Esophagus muscularis mucosa (tissue), 4 donors: ENCODE data around the gene INPP5A. TPM values are rescaled to one million over a fixed set of nuclear protein-coding genes. Genes with fewer than 3 reads are reported as not detected.

Experiments
- DNase-seq: peaks from one replicate; pipeline ENCODE4 v3.0.0-alpha.2; 2017; ENCODE audit errors: extremely low spot score
- H3K27ac ChIP-seq, 4 donors: fragments of 200-600 bp; sonication (generic); replicated peaks in 1 of 4; 1 replicate in 3 of 4; 2 replicates in 1 of 4; pipeline ENCODE4 v1.5.1; 2016 to 2019; ENCODE audit warnings: mild to moderate bottlenecking in 1 of 4
- H3K27me3 ChIP-seq, 4 donors: fragments of 200-600 bp; sonication (generic); one replicate each; pipeline versions ENCODE4 v1.5.1 to v1.6.0; 2016 to 2019
- H3K36me3 ChIP-seq, 4 donors: fragments of 200-600 bp; sonication (generic); one replicate each; pipeline ENCODE4 v1.5.1; 2016 to 2019
- H3K4me1 ChIP-seq, 4 donors: fragments of 200-600 bp; sonication (generic); one replicate each; pipeline ENCODE4 v1.5.1; 2016 to 2019
- H3K4me3 ChIP-seq, 4 donors: fragments of 200-600 bp; sonication (generic); 1 replicate in 2 of 4; 2 replicates in 2 of 4; pipeline ENCODE4 v1.5.1; 2016 to 2019; ENCODE audit warnings: mild to moderate bottlenecking in 4 of 4, moderate library complexity in 1 of 4
- H3K9me3 ChIP-seq, 4 donors: fragments of 200-600 bp; sonication (generic); 1 replicate in 3 of 4; 2 replicates in 1 of 4; pipeline ENCODE4 v1.5.1; 2016 to 2019
- CTCF ChIP-seq, 3 experiments: fragments of 200-600 bp in 2 of 3; fragments of 450-650 bp in 1 of 3; sonication (generic) in 2 of 3; IDR thresholded peaks; one replicate each; pipeline ENCODE4 v1.5.1; 2017 to 2019; ENCODE audit warnings: antibody characterized with exemption in 3 of 3, mild to moderate bottlenecking in 2 of 3, moderate library complexity in 1 of 3
- EP300 ChIP-seq: sonication (generic); formaldehyde crosslinking; IDR thresholded peaks from one replicate; pipeline ENCODE4 v1.6.1; 2017; ENCODE audit warnings: antibody characterized with exemption
- POLR2A ChIP-seq: fragments of 450-650 bp; IDR thresholded peaks from one replicate; pipeline ENCODE4 v1.6.1; 2017; ENCODE audit warnings: antibody characterized with exemption, moderate library complexity, mild to moderate bottlenecking, low read depth
- POLR2AphosphoS5 ChIP-seq, 2 donors: sonication (generic); formaldehyde crosslinking; IDR thresholded peaks; one replicate each; pipeline ENCODE4 v1.6.1; 2017; ENCODE audit warnings: antibody characterized with exemption in 2 of 2
- WGBS: methylation state at CpG from one replicate; pipeline ENCODE4 v1.1.5; 2018; 5-methylcytosine and 5-hydroxymethylcytosine counted together
- intact Hi-C: fragments of 100-400 bp; cut with DNase I; formaldehyde crosslinking; loops from one replicate; pipeline ENCODE4 v1.15.1; 2023
- total RNA-seq, 4 donors: library from RNA; depleted of rRNA; stranded (reverse); fragments of >200 nt; gene quantifications; one replicate each; pipeline versions ENCODE4 v1.1.0 to v1.2.1, GENCODE V29; 2016

The INPP5A gene
- total RNA-seq, 4 donors from 2014 or later, result 234 to 301 (median 245) TPM

GRCh38 chr10:132554991-132555647 lies 17.5 kb downstream of the INPP5A start:
- Histone ChIP-seq H3K4me3 (no peak overlapping the region), H3K9me3 (no peaks in the 10 kb centered on the region), H3K36me3 (peaks cover 0 to 6% (median 0%) of the 10 kb centered on the region in 4 donors), H3K4me1 (peaks cover 38 to 91% (median 89%) of the 10 kb centered on the region in 4 donors), H3K27me3 (no peaks in the 10 kb centered on the region), H3K27ac (peak overlapping the region in 1 of 4 donors; percentile 30)
- no peak for TF ChIP-seq EP300
- WGBS, result 66% methylated on average over 18 of the region's 18 CpGs
- DNase-seq, result no peak
- intact Hi-C loops, result no loop called here

GRCh38 chr10:132555648-132556575 lies 18.3 kb downstream of the INPP5A start:
- Histone ChIP-seq H3K4me1 (peaks cover 36 to 91% (median 88%) of the 10 kb centered on the region in 4 donors), H3K27ac (peak overlapping the region in 1 of 4 donors; percentile 30), H3K4me3 (no peak overlapping the region), H3K9me3 (no peaks in the 10 kb centered on the region), H3K27me3 (no peaks in the 10 kb centered on the region), H3K36me3 (peaks cover 0 to 6% (median 0%) of the 10 kb centered on the region in 4 donors)
- WGBS, result 70% methylated on average over 15 of the region's 22 CpGs
- no peak for TF ChIP-seq CTCF (IDR thresholded peaks at IDR 0.05)
- TF ChIP-seq POLR2AphosphoS5 (IDR thresholded peaks at IDR 0.05), result no peak
- TF ChIP-seq POLR2A, result no peak
- no peak for TF ChIP-seq EP300
- intact Hi-C loops, result no loop called here
- no peak for DNase-seq

- intact Hi-C loops, result no loop called here
- H3K9me3 ChIP-seq, result no peaks in the 10 kb centered on the region
- 79% methylated on average over 15 of the region's 18 CpGs for WGBS
- DNase-seq, result no peak
- peaks cover 26 to 86% (median 83%) of the 10 kb centered on the region in 4 donors for H3K4me1 ChIP-seq
- no peak for TF ChIP-seq EP300
- TF ChIP-seq POLR2A, result no peak
- no peak for TF ChIP-seq POLR2AphosphoS5 (IDR thresholded peaks at IDR 0.05)
- no peak for TF ChIP-seq CTCF (IDR thresholded peaks at IDR 0.05)
- peak overlapping the region in 1 of 4 donors; percentile 3 for H3K27ac ChIP-seq
- no peak overlapping the region for H3K4me3 ChIP-seq
- H3K27me3 ChIP-seq, result no peaks in the 10 kb centered on the region
- peaks cover 0 to 6% (median 0%) of the 10 kb centered on the region in 4 donors for H3K36me3 ChIP-seq
Measured at GRCh38 chr10:132556994-132557441, 19.4 kb downstream of the INPP5A start.

GRCh38 chr10:132557696-132558515 lies 20.3 kb downstream of the INPP5A start:
- Histone ChIP-seq H3K36me3 (peaks cover 0 to 6% (median 0%) of the 10 kb centered on the region in 4 donors), H3K4me1 (peaks cover 26 to 93% (median 90%) of the 10 kb centered on the region in 4 donors), H3K27me3 (no peaks in the 10 kb centered on the region), H3K27ac (peak overlapping the region in 1 of 4 donors; percentile 29), H3K9me3 (no peaks in the 10 kb centered on the region), H3K4me3 (no peak overlapping the region)
- WGBS, result 77% methylated on average over 19 of the region's 33 CpGs
- TF ChIP-seq CTCF (IDR thresholded peaks at IDR 0.05) (no peak), EP300 (no peak), POLR2A (no peak), POLR2AphosphoS5 (IDR thresholded peaks at IDR 0.05) (no peak)
- intact Hi-C loops, result no loop called here
- no peak for DNase-seq
